ENCODE data around the gene B4GALNT1.

- TF ChIP-seq CTCF (IDR thresholded peaks at IDR 0.05; ENCODE audit: poor library complexity, severe bottlenecking): no peak
- no peak for TF ChIP-seq REST (IDR thresholded peaks at IDR 0.05; ENCODE audit: borderline replicate concordance)
- TF ChIP-seq POLR2AphosphoS5 (IDR thresholded peaks at IDR 0.05): no peak
- TF ChIP-seq EP300 (conservative IDR thresholded peaks at IDR 0.05; ENCODE audit: poor library complexity, severe bottlenecking): no peak
- no peak for TF ChIP-seq EZH2 (IDR thresholded peaks at IDR 0.05; ENCODE audit: borderline replicate concordance, insufficient read depth, low read length, poor library complexity, severe bottlenecking)
Observed at GRCh38 chr12:57629897-57630471, 3.0 kb downstream of the B4GALNT1 start.

Measured in neural cell (in vitro differentiated cells).